Mucosa of stomach (tissue), 1 donor: Measurements from ENCODE around the gene AEBP2.
A peak's percentile ranks its signal among the peaks of the same experiment; 100 is the strongest.

Source experiments
- H3K27me3 ChIP-seq: one replicate; pipeline ENCODE4 v1.7.0; 2013; ENCODE audit warnings: mild to moderate bottlenecking, low read length; ENCODE audit not compliant: control insufficient read depth, insufficient read depth
- H3K36me3 ChIP-seq: one replicate; pipeline ENCODE4 v1.7.0; 2013; ENCODE audit warnings: low read length; ENCODE audit not compliant: control insufficient read depth, insufficient read depth
- H3K4me1 ChIP-seq: one replicate; pipeline ENCODE4 v1.7.0; 2013; ENCODE audit warnings: mild to moderate bottlenecking, low read length; ENCODE audit not compliant: control insufficient read depth, insufficient read depth
- H3K4me3 ChIP-seq: one replicate; pipeline ENCODE4 v1.7.0; 2013; ENCODE audit warnings: low read length
- H3K9ac ChIP-seq: one replicate; pipeline ENCODE4 v1.7.0; 2013; ENCODE audit warnings: mild to moderate bottlenecking, low read length, moderate library complexity
- H3K9me3 ChIP-seq: one replicate; pipeline ENCODE4 v1.7.0; 2013; ENCODE audit warnings: mild to moderate bottlenecking, low read length, moderate library complexity; ENCODE audit not compliant: control insufficient read depth
- donor health status: Pancreatic carcinoma.

The AEBP2 gene

DNA sequence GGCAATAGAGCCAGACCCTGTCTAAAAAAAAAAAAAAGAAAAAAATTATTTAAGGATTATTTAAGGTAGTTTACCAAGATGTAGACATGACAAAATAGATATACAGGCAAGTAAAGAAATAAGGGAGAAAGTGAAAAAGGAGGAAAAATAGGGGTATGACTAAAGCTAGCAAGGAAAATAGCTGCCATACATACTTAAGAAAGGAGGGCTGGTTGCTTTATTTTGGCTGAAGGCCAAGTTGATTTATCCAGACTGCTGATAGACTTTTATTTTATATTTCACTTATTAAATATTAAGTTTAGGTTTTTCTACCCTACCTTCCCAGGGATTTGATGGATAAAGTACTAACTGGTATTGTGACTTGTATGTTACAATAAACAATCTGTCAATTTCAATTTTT is 8.3 kb upstream of the AEBP2 start:
- Histone ChIP-seq H3K27me3 (no peaks in the 10 kb centered on the region), H3K9me3 (no peaks in the 10 kb centered on the region), H3K9ac (no peak overlapping the region), H3K4me1 (peaks cover 4% of the 10 kb centered on the region), H3K4me3 (no peak overlapping the region), H3K36me3 (no peaks in the 10 kb centered on the region)

- H3K36me3 ChIP-seq, result no peaks in the 10 kb centered on the region
- peaks cover 4% of the 10 kb centered on the region for H3K4me1 ChIP-seq
- no peaks in the 10 kb centered on the region for H3K9me3 ChIP-seq
- no peaks in the 10 kb centered on the region for H3K27me3 ChIP-seq
- H3K9ac ChIP-seq, result no peak overlapping the region
- no peak overlapping the region for H3K4me3 ChIP-seq
Measured at GRCh38 chr12:19431407-19432308, 7.6 kb upstream of the AEBP2 start.

DNA sequence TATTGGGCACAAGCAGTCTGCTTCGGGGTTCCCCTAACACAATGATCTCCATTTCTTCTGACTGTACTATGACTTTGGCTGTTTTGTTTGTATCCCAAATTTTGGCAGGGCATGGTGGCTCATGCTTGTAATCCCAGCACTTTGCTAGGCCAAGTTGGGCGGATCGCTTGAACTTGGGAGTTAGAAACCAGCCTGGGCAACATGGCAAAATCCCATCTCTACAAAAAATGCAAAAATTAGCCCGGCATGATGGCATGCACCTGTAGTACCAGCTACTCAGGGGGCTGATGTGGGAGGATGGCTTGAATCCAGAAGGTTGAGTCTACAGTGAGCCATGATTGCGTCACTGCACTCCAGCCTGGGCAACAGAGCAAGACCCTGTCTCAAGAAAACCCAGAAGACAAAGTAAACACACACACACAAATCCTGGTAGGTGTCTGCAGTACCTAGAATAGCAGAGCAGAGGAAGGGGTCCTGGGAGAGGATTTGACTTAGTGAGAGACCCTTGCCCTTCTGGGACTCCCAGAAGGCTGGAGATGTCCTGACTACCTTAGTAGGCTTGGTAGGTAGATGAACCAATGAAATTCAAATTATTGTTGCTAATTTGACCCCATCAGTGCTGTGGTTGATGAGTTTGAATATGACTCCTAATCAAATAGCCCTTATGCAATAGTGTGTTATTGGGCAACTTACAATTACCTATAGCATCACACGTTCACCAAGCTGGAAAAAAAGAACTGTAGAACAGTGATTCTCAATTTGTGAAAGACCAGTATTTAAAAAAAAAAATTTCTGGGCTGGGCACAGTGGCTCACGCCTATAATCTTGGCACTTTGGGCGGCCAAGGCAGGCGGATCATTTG is 6.8 kb upstream of the AEBP2 start:
- no peaks in the 10 kb centered on the region for H3K9me3 ChIP-seq
- H3K4me3 ChIP-seq, result no peak overlapping the region

GRCh38 chr12:19434538-19434937 is 4.8 kb upstream of the AEBP2 start:
- Histone ChIP-seq H3K9me3 (no peaks in the 10 kb centered on the region), H3K36me3 (no peaks in the 10 kb centered on the region), H3K27me3 (no peaks in the 10 kb centered on the region), H3K4me1 (peaks cover 4% of the 10 kb centered on the region), H3K9ac (no peak overlapping the region), H3K4me3 (no peak overlapping the region)

More for the DNA sequence above, 6.8 kb upstream of the AEBP2 start:
- Histone ChIP-seq H3K4me1 (peaks cover 4% of the 10 kb centered on the region), H3K36me3 (no peaks in the 10 kb centered on the region), H3K9ac (no peak overlapping the region), H3K27me3 (no peaks in the 10 kb centered on the region)

- peaks cover 4% of the 10 kb centered on the region for H3K4me1 ChIP-seq
- H3K9me3 ChIP-seq, result no peaks in the 10 kb centered on the region
- H3K36me3 ChIP-seq, result no peaks in the 10 kb centered on the region
- no peak overlapping the region for H3K4me3 ChIP-seq
- no peak overlapping the region for H3K9ac ChIP-seq
- no peaks in the 10 kb centered on the region for H3K27me3 ChIP-seq
Measured at GRCh38 chr12:19435831-19436497, 3.3 kb upstream of the AEBP2 start.

DNA sequence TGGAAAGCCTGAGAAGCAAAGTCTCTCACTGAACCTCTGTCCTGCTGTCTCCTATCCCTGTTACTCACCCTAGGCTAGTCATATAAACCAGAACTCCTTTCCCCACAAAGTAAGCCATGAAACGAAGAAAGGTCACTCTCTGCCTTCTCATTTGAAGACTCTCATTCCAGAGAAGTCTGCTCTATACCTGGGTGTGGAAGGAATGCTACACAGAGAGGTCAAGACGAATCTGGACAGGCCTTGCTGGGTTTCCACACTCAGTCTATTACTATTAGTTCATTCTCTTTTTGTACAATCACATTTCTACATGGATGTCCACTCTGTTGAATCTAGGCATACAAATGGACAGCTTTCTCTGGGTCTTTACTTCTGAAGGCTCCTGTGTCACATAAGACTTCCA is 2.4 kb upstream of the AEBP2 start:
- Histone ChIP-seq H3K4me1 (peaks cover 4% of the 10 kb centered on the region), H3K9me3 (no peaks in the 10 kb centered on the region), H3K27me3 (no peaks in the 10 kb centered on the region), H3K36me3 (no peaks in the 10 kb centered on the region), H3K4me3 (no peak overlapping the region), H3K9ac (no peak overlapping the region)

DNA sequence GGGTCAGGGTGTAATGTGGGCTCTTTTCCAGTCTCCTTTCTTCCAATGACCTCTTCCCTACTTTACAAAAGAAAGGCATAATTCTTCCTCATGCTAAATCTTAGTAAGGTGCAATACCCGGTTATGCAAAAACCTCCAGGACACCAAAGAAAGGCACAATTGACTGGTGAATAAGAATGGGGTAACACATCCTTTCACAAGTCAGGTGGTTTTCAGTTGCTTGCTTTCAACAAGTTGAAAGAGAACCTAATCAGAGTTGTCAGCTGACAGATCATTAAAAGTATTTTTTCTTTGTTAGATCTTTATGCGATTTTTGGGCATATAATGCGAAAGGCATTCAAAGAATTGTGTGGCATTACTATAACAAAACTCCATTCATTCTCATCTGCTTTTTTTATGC is 1.3 kb upstream of the AEBP2 start:
- Histone ChIP-seq H3K36me3 (no peaks in the 10 kb centered on the region), H3K27me3 (no peaks in the 10 kb centered on the region), H3K9me3 (no peaks in the 10 kb centered on the region), H3K4me3 (no peak overlapping the region), H3K9ac (no peak overlapping the region), H3K4me1 (peaks cover 5% of the 10 kb centered on the region)

DNA sequence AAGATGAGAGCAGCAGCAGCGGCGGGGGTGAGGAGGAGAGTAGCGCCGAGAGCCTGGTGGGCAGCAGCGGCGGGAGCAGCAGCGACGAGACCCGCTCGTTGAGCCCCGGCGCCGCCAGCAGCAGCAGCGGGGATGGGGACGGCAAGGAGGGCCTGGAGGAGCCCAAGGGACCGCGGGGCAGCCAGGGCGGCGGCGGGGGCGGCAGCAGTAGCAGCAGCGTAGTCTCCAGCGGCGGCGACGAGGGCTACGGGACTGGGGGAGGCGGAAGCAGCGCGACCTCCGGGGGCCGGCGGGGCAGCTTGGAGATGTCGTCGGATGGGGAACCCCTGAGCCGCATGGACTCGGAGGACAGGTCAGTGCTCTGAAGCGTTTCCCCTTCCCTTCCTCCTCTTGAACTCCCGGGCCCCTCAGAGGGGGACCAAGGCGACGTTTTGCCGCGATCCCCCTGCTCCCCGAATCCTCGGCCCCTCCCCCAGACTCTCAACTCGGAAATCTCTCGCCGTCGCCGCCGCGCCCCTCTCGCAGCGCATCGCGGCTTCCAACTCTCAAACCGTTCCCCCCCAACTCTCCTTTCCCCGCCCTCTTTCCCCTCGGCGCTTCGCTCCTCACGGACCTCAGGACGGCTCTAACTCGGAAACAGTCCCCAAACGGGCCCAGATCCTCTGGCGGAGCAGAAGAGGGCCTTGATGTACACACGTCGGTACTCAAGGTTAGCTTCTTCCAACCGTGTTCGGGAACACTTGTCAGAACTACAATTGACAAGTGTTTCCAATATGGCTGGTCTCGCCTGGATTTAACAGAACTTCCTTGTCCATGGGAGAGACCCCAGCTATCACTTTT is 947 bp downstream of the AEBP2 start:
- Histone ChIP-seq H3K4me3 (peak overlapping the region; percentile 90), H3K9ac (peak overlapping the region; percentile 92), H3K9me3 (no peaks in the 10 kb centered on the region), H3K36me3 (no peaks in the 10 kb centered on the region), H3K27me3 (no peaks in the 10 kb centered on the region), H3K4me1 (peaks cover 5% of the 10 kb centered on the region)

- Histone ChIP-seq H3K9me3 (no peaks in the 10 kb centered on the region), H3K4me3 (peak overlapping the region; percentile 90), H3K36me3 (no peaks in the 10 kb centered on the region), H3K27me3 (no peaks in the 10 kb centered on the region), H3K9ac (peak overlapping the region; percentile 92), H3K4me1 (peaks cover 5% of the 10 kb centered on the region)
Measured at GRCh38 chr12:19440916-19441315, 1.6 kb downstream of the AEBP2 start.

GRCh38 chr12:19443585-19443984 is 4.3 kb downstream of the AEBP2 start:
- H3K27me3 ChIP-seq, result no peaks in the 10 kb centered on the region
- H3K9ac ChIP-seq, result no peak overlapping the region
- peaks cover 5% of the 10 kb centered on the region for H3K4me1 ChIP-seq
- no peaks in the 10 kb centered on the region for H3K9me3 ChIP-seq
- no peaks in the 10 kb centered on the region for H3K36me3 ChIP-seq
- no peak overlapping the region for H3K4me3 ChIP-seq

DNA sequence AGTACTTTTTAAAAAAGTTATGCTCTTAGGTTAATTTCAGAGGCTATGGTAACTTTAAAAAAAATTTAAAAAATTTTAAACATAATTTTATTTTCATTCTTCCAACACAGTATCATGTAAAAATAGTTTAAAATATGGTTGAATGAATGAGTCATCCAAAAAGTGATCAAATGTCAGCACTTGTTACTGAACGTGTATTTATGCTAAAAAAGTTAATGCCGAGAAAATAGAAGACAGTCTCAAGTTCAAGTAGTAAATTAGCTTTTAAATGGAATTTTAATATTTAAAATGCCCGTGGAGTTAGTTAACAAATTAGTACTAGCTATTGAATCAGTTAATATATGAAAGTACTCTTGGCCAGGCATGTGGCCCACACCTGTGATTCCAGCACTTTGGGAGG is 4.8 kb downstream of the AEBP2 start:
- Histone ChIP-seq H3K9ac (no peak overlapping the region), H3K9me3 (no peaks in the 10 kb centered on the region), H3K4me1 (peaks cover 5% of the 10 kb centered on the region), H3K4me3 (no peak overlapping the region), H3K36me3 (no peaks in the 10 kb centered on the region), H3K27me3 (no peaks in the 10 kb centered on the region)
